ENCODE results near the gene RPGRIP1L.

The RPGRIP1L gene

GRCh38 chr16:53643474-53643873, 60.2 kb downstream of the RPGRIP1L start:
- DNase-seq: no peak

GRCh38 chr16:53642094-53642493, 61.6 kb downstream of the RPGRIP1L start:
- no peak for DNase-seq

DNA sequence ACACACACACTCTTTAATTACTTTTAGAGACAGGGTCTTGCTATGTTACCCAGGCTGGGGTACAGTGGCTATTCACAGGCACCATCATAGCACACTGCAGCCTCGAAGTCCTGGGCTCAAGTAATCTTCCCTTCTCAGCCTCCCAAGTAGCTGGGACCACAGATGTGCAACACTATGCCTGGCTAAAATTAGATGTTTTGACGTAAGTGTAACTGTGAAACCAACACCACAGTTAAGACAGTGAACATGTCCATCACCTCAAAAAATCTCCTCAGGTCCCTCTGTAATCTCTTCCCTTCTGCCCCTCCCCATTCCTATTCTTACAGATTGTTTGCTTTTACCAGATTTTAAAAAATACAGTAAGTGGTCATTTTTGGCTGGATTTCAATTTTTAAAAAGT, 66.7 kb downstream of the RPGRIP1L start:
- no peak for DNase-seq

DNA sequence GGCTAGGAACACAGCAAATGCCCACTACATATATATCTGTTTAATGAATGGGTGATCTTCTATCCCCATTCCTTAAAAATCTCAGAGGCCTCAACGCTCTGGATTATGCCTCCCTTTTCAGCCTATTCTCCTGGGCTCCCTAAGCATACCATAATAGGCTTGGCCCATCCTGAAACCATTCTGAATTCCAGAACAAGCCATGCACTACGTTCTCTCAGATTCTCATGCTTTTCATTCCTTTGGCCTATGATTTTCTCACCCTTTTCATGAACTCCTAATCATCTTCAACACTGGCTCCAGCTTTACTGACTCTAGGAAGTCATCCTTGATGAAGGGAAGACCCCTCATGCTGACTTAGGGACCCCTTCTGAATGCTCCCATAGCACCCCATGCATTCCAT, 71.1 kb downstream of the RPGRIP1L start:
- no peak for DNase-seq

DNA sequence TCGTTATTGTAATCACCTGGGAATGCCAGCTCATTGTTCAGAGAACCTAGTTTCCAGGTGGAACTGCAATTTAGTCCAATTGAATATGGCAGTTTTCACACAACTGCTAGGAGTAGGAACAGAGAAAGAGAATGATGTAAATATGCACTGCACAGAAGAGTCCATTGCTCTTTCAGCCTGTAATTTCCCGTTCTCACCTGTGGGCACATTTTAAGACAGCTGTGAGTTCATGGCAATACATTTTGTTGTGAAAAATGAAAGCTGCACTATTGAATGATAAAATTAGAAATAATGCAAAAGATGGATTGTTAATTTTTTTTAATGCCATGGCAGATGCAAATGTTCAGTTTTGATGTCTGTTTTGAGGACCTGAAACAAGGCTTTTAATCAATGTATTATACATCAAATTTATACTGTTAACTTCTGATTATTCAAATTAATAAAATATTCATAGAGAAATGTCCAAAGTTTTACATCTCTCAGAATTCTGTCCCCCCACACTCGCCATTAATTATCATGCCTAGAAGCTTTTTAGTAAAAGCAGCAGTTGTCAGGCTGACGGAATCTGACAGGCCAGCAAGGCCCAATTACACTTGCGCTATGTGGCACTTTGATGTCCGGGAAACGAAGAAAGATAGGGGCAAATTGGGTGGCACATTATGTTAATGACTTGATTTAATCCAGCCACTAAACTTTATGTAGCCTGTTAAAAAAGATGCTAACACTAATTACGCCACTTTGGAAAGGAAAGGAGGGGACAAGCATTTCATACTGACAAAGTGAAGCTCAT, 72.2 kb downstream of the RPGRIP1L start:
- DNase-seq: no peak

DNA sequence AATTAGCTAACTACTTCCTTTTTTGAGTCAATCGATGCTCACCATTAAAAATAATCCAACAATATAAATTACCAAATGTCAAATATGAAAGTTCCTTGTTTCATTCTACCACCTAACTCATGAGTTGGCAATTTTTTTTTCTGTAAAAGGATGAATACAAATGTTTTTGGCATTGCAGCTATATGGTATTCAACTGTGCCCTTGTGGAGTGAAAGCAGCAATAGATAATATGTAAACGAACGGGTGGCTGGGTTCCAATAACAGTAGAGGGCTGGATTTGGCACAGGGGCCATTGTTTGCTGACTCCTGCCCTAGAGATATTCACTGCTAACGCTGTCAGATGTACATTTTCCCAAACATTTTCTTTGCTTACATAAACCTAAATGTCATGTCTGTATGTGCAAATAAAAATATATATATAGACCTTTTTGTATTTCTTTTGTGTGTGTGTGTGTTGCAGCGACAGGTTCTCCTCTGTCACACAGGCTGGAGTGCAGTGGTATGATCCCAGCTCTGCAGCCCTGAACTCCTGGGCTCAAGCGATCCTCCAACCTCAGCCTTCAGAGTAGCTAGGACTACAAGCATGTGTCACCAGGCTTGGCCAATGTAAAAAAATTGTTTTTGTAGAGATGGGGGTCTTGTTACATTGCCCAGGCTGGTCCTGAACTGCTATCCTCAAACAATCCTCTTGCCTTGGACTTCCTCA, 73.9 kb downstream of the RPGRIP1L start:
- no peak for DNase-seq

DNA sequence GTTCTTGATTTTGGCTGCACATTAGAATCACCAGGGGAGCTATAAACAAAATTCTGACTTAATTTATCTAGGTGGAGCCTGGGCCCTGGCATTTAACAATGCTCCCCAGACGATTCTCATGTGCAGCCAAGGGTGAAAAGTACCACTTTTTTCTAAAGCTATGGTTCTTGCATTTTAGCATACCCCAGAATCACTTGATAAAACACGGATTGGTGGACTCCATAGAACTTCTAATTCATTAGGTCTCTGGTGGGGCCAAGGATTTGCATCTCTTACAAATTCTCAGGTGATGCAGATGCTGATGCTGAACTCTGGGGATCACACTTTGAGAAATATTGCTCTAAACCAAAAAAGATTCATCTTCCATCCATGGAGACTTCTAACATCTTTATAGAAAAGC, 74.5 kb downstream of the RPGRIP1L start:
- no peak for DNase-seq

DNA sequence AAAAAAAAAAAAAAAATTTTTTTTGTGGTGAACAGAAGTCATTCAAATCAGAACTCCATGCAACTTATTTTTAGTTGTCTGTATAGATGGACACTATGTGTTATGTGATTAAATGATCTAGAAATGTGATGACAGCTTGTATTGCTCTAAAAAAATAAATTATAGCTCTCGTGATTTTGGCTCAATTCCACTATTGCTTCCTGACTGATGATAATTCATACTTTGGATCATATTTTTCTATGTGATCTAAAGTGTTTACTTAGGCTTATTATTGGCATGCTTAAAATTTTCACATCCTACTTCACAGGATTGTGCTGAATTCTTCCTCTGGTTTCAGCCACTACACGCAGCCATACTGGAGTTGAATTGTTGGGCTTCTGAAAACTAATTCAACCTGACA, 76.8 kb downstream of the RPGRIP1L start:
- no peak for DNase-seq

DNA sequence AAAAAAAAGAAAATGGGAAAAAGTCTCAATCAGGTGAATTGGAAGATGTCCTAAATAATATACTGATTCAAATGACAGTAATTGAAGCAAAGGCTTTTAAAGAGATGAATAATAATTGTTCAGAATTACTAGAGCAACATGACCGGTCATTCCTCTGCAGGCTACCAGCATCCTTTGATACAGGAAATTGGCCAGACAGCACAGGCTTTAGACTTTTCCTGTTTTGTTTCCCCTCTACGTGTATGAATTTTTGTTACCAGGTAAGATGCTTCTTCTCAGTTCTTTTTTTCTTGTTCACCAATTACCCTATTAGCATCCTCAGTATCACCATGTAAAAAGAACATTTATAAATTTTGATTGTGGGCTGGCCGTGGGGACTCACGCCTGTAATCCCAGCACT, 77.5 kb downstream of the RPGRIP1L start:
- DNase-seq: no peak

DNA sequence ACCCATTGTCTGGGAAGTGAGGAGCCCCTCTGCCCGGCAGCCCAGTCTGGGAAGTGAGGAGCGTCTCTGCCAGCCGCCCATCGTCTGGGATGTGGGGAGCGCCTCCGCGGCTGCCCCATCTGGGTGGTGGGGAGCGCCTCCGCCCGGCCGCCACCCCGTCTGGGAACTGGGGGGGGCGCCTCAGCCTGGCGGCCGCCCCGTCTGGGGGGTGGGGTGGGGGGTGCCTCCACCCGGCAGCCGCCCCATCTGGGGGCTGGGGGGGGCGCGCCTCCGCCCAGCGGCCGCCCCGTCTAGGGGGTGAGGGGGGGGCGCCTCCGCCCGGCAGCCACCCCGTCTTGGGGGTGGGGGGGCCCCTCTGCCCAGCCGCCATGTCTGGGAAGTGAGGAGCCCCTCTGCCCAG, 78.4 kb downstream of the RPGRIP1L start:
- no peak for DNase-seq

GRCh38 chr16:53622315-53622714, 81.3 kb downstream of the RPGRIP1L start:
- no peak for DNase-seq

DNA sequence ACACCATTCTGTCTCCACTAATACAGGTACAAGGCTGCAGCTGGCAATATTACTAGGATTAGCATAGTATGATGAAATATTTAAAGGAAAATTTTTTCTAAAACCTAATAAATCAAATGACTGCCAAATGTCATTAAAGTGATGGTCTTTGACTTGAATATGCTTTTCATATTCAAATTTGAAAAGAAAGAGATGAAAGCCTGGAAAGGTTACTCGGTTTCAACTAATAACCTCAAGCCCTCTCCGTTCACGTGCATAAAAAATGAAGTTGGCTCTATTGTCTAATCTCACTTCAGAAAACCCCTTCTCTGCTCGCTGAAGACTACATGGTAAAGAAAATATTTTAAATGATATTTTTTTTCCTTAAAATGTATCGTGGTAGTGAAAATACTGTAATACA, 83.2 kb downstream of the RPGRIP1L start:
- no peak for DNase-seq

GRCh38 chr16:53619235-53619634, 84.4 kb downstream of the RPGRIP1L start:
- no peak for DNase-seq

- DNase-seq: no peak
These were observed 89.3 kb downstream of the RPGRIP1L start for GRCh38 chr16:53614346-53614745.

DNA sequence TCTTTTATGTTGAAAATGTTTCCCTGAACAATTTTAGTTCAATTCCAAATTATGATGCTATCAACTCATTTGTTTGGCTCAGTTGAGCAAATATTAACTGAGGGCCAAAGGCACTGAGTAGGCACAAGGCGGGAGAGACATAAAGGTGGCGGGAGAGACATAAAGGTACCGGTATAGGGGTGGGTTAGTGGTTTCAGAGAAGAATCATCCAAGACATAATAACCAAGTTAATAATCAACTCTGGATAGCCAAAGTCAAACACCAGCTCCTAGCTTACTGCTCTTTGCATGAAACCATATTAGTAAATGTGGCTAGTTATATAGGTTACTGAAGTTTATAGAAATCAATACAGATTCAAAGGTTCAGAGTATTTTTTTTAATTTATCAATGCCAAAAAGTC, 91.7 kb downstream of the RPGRIP1L start:
- no peak for DNase-seq

DNA sequence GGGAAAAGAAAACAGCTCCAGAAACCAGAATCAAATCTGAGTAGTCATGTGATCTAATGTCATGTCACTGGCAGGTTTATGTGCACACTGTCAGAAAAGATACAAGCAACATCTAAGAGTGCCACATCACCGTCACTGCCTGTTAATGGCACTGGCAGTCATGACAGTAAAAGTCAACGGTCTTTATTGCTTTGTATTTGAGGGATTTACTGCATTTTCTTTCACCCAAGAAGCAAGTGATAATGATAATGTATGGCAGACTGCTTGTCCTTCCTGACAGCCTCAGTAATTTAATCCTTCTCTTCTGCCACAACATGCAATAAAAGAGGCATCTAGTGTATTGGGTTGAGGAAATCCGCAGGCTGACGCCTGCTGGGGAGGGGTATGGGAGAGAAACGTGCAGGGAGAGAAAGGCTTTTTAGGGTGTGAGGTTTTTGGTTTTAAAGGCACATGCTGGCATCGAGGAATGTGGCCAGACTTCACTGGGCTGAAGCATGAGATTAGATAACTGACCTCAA, 92.4 kb downstream of the RPGRIP1L start:
- DNase-seq: no peak

- no peak for DNase-seq
These were observed 94.1 kb downstream of the RPGRIP1L start for GRCh38 chr16:53609536-53609935.

DNA sequence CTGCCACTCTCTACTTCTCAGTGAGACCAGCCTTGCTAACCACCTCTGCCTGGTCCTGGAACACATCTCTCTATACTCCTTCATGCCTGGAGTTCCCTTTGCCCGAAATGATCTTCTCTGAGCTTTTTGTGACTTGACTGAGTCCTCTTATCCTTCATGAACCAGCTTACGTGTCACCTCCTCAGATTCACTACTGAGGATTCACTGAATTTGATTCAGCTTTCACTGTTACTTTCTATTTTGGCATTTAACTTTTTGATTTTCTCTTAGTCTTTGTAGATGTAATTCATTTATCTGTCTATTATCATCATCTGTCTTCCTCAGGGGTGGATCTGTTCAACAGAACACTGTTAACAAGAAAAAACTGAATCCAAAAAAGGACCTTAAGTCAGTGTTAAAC, 95.6 kb downstream of the RPGRIP1L start:
- DNase-seq: no peak

DNA sequence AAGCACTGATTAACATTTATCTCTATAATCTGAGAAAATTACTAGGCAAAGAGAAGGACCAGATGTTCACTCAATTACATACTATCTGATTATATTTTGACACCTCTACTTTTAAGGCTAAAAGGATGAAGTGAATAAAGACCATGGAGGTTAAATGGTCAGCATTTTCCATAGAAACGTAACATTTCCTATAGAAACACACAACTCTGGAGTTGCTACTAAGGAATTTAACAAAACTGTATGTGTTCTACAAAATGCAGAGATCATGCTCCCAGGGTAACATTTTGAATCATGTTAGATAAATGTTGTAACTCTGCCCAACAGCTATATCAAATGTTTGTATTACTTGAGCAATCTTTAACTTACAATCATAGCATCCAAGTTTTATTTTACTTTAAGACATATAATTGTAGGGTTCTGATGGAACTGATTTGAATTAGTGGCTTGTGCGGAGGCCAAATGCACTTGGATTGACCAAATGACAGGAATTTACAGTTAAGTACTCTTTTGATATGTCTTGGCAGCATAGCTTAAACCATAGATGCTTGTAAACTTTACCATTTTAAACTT, 97.7 kb downstream of the RPGRIP1L start:
- DNase-seq: no peak

DNA sequence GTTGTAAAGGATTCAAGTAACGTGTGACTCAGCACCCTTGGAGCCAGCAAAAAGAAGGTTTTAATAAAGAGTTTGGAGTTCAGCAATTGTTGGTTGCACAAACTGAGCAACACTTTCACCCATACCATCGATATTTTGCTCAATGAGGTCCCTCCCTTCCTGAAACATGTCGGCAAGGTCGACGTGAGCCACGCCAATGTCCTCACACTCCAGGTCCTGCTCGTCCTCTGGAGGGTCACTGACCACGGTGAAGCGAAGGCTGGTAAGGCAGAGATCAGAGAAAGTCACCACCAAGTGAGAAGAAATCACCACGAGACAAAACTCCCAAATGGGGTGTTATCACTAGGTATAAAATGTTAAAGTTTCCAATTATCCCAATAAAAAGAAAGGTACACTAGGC, 98.3 kb downstream of the RPGRIP1L start:
- DNase-seq: no peak

GRCh38 chr16:53601961-53602360, 101.7 kb downstream of the RPGRIP1L start:
- no peak for DNase-seq

GRCh38 chr16:53600616-53601015, 103.0 kb downstream of the RPGRIP1L start:
- no peak for DNase-seq

DNA sequence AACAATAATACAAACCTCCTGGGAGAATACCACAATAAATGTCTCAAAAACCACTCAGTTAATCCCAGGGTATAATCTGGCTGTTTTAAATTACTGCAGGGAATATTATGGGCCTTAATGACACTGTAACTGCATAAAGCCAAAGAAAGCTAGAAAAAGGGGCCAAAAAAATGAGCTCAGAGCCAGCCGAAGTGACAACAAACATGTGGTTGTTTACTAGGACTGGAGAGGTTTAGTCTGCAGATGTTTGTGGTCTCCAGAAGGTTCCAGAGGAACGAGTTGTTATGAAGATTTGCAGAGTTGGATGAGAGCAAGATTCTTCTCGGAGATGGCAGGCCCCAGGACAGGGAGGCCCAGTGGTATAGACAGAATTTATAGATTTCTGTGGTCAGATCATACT, 103.5 kb downstream of the RPGRIP1L start:
- no peak for DNase-seq

- no peak for DNase-seq
These were observed 104.1 kb downstream of the RPGRIP1L start for GRCh38 chr16:53599548-53599947.
